ENCODE results near the gene SLC35F3.
A peak's percentile ranks its signal among the peaks of the same experiment; 100 is the strongest.

The SLC35F3 gene

GRCh38 chr1:234214911-234215892 lies 310.7 kb downstream of the SLC35F3 start:
- no peak for ATAC-seq (replicated peaks)
- no peak for DNase-seq
- H3K27me3 Mint-ChIP-seq, result peaks cover 27 to 47% of the 10 kb centered on the region in 2 donors
- peak overlapping the region; percentile 21 to 80 for H3K4me3 Mint-ChIP-seq
- no peaks in the 10 kb centered on the region for H3K9me3 Mint-ChIP-seq
- peaks cover 4 to 9% of the 10 kb centered on the region in 2 donors for H3K4me1 Mint-ChIP-seq (ENCODE audit: low read depth in 2 of 2)
- H3K27ac Mint-ChIP-seq, result no peak overlapping the region
- H3K36me3 Mint-ChIP-seq (ENCODE audit: insufficient read depth), result no peaks in the 10 kb centered on the region

- Mint-ChIP-seq H3K36me3 (ENCODE audit: insufficient read depth) (no peaks in the 10 kb centered on the region), H3K27ac (no peak overlapping the region), H3K4me3 (peak overlapping the region in 1 of 2 donors; percentile 80), H3K9me3 (no peaks in the 10 kb centered on the region), H3K4me1 (ENCODE audit: low read depth in 2 of 2) (peaks cover 4 to 9% of the 10 kb centered on the region in 2 donors), H3K27me3 (peaks cover 27 to 47% of the 10 kb centered on the region in 2 donors)
- ATAC-seq (replicated peaks) (no peak), DNase-seq (no peak)
These were observed 311.7 kb downstream of the SLC35F3 start for GRCh38 chr1:234216116-234216703.

- Mint-ChIP-seq H3K27ac (no peak overlapping the region), H3K36me3 (ENCODE audit: insufficient read depth) (no peaks in the 10 kb centered on the region), H3K4me3 (no peak overlapping the region), H3K27me3 (peaks cover 25 to 51% of the 10 kb centered on the region in 2 donors), H3K4me1 (ENCODE audit: low read depth in 2 of 2) (peaks cover 4 to 9% of the 10 kb centered on the region in 2 donors), H3K9me3 (no peaks in the 10 kb centered on the region)
- ATAC-seq (replicated peaks), result no peak
- DNase-seq, result no peak
These were observed 312.9 kb downstream of the SLC35F3 start for GRCh38 chr1:234217316-234217840.

GRCh38 chr1:234218078-234218477 lies 313.6 kb downstream of the SLC35F3 start:
- no peak overlapping the region for H3K27ac Mint-ChIP-seq
- ATAC-seq (replicated peaks) (no peak), DNase-seq (no peak)
- H3K9me3 Mint-ChIP-seq, result no peaks in the 10 kb centered on the region
- H3K4me1 Mint-ChIP-seq (ENCODE audit: low read depth in 2 of 2), result peaks cover 0 to 4% of the 10 kb centered on the region in 2 donors
- H3K4me3 Mint-ChIP-seq, result no peak overlapping the region
- H3K36me3 Mint-ChIP-seq (ENCODE audit: insufficient read depth), result no peaks in the 10 kb centered on the region
- H3K27me3 Mint-ChIP-seq, result peaks cover 23 to 52% of the 10 kb centered on the region in 2 donors

GRCh38 chr1:234219711-234220110 lies 315.2 kb downstream of the SLC35F3 start:
- H3K4me3 Mint-ChIP-seq, result no peak overlapping the region
- ATAC-seq (replicated peaks), result no peak
- H3K27ac Mint-ChIP-seq, result no peak overlapping the region
- H3K27me3 Mint-ChIP-seq, result peaks cover 25 to 56% of the 10 kb centered on the region in 2 donors
- H3K9me3 Mint-ChIP-seq, result no peaks in the 10 kb centered on the region
- no peaks in the 10 kb centered on the region for H3K36me3 Mint-ChIP-seq (ENCODE audit: insufficient read depth)
- no peaks in the 10 kb centered on the region for H3K4me1 Mint-ChIP-seq (ENCODE audit: low read depth in 2 of 2)
- DNase-seq, result no peak

- peaks cover 19 to 49% of the 10 kb centered on the region in 2 donors for H3K27me3 Mint-ChIP-seq
- H3K9me3 Mint-ChIP-seq, result no peaks in the 10 kb centered on the region
- ATAC-seq (replicated peaks), result no peak
- no peak overlapping the region for H3K27ac Mint-ChIP-seq
- DNase-seq, result no peak
- H3K4me3 Mint-ChIP-seq, result no peak overlapping the region
- H3K36me3 Mint-ChIP-seq (ENCODE audit: insufficient read depth), result no peaks in the 10 kb centered on the region
- H3K4me1 Mint-ChIP-seq (ENCODE audit: low read depth in 2 of 2), result no peaks in the 10 kb centered on the region
These were observed 317.1 kb downstream of the SLC35F3 start for GRCh38 chr1:234221601-234222000.

GRCh38 chr1:234222561-234223280 lies 318.2 kb downstream of the SLC35F3 start:
- Mint-ChIP-seq H3K27ac (no peak overlapping the region), H3K36me3 (ENCODE audit: insufficient read depth) (no peaks in the 10 kb centered on the region), H3K4me3 (no peak overlapping the region), H3K9me3 (no peaks in the 10 kb centered on the region), H3K4me1 (ENCODE audit: low read depth in 2 of 2) (no peaks in the 10 kb centered on the region), H3K27me3 (peaks cover 19 to 48% of the 10 kb centered on the region in 2 donors)
- no peak for ATAC-seq (replicated peaks)
- no peak for DNase-seq

GRCh38 chr1:234226113-234226818 lies 321.8 kb downstream of the SLC35F3 start:
- Mint-ChIP-seq H3K4me3 (no peak overlapping the region), H3K4me1 (ENCODE audit: low read depth in 2 of 2) (peaks cover 13 to 14% of the 10 kb centered on the region in 2 donors), H3K9me3 (no peaks in the 10 kb centered on the region), H3K27me3 (peaks cover 37 to 52% of the 10 kb centered on the region in 2 donors), H3K36me3 (ENCODE audit: insufficient read depth) (peaks cover 2% of the 10 kb centered on the region), H3K27ac (no peak overlapping the region)
- ATAC-seq (replicated peaks) (no peak), DNase-seq (no peak)

- no peak for DNase-seq
- H3K36me3 Mint-ChIP-seq (ENCODE audit: insufficient read depth), result peaks cover 2% of the 10 kb centered on the region
- H3K27ac Mint-ChIP-seq, result no peak overlapping the region
These were observed 322.3 kb downstream of the SLC35F3 start for GRCh38 chr1:234226819-234227165.

GRCh38 chr1:234229581-234230387 lies 325.3 kb downstream of the SLC35F3 start:
- no peaks in the 10 kb centered on the region for H3K9me3 Mint-ChIP-seq
- peaks cover 2% of the 10 kb centered on the region for H3K36me3 Mint-ChIP-seq (ENCODE audit: insufficient read depth)
- H3K4me3 Mint-ChIP-seq, result peak overlapping the region; percentile 71 to 77
- peak overlapping the region in 1 of 2 donors; percentile 56 for H3K27ac Mint-ChIP-seq
- DNase-seq, result no peak
- peaks cover 15 to 19% of the 10 kb centered on the region in 2 donors for H3K4me1 Mint-ChIP-seq (ENCODE audit: low read depth in 2 of 2)
- peak; percentile 5 for ATAC-seq (replicated peaks)
- peaks cover 39 to 50% of the 10 kb centered on the region in 2 donors for H3K27me3 Mint-ChIP-seq

More at GRCh38 chr1:234226819-234227165, 322.3 kb downstream of the SLC35F3 start:
- Mint-ChIP-seq H3K4me1 (ENCODE audit: low read depth in 2 of 2) (peaks cover 13 to 14% of the 10 kb centered on the region in 2 donors), H3K27me3 (peaks cover 37 to 53% of the 10 kb centered on the region in 2 donors), H3K4me3 (no peak overlapping the region), H3K9me3 (no peaks in the 10 kb centered on the region)
- no peak for ATAC-seq (replicated peaks)

GRCh38 chr1:234230414-234230862 lies 326.0 kb downstream of the SLC35F3 start:
- peak overlapping the region; percentile 31 to 56 for H3K27ac Mint-ChIP-seq
- peaks cover 2% of the 10 kb centered on the region for H3K36me3 Mint-ChIP-seq (ENCODE audit: insufficient read depth)
- DNase-seq (peak in 2 of 3 experiments; percentile 17 to 19), ATAC-seq (replicated peaks) (peak; percentile 92)
- H3K9me3 Mint-ChIP-seq, result no peaks in the 10 kb centered on the region
- peaks cover 15 to 19% of the 10 kb centered on the region in 2 donors for H3K4me1 Mint-ChIP-seq (ENCODE audit: low read depth in 2 of 2)
- peak overlapping the region; percentile 71 to 77 for H3K4me3 Mint-ChIP-seq
- H3K27me3 Mint-ChIP-seq, result peaks cover 40 to 52% of the 10 kb centered on the region in 2 donors

All from effector memory CD8-positive, alpha-beta T cell (primary cell).